Kidney (tissue), 14 donors: ENCODE measurements around the gene LMOD3. TPM values are rescaled to one million over a fixed set of nuclear protein-coding genes. Genes with fewer than 3 reads are reported as not detected.

Experiments used
- DNase-seq, 5 donors: peaks; one replicate each; pipeline ENCODE4 v3.0.0-alpha.2; 2013 to 2020
- FAIRE-seq: peaks from 2 replicates; lab custom pipeline; 2012; peaks lifted over from hg19 to GRCh38; lab: Jason Lieb, UNC
- H3K27ac ChIP-seq, 2 donors: one replicate each; pipeline ENCODE4 v1.7.0; 2013; ENCODE audit warnings: low read depth in 2 of 2, low read length in 2 of 2, inconsistent platforms in 1 of 2
- H3K27me3 ChIP-seq: one replicate; pipeline ENCODE4 v1.7.1; 2013; ENCODE audit warnings: low read length, inconsistent platforms; ENCODE audit not compliant: control insufficient read depth, insufficient read depth
- H3K36me3 ChIP-seq, 3 donors: one replicate each; pipeline versions ENCODE4 v1.7.0 to v1.7.1; 2013; ENCODE audit warnings: low read length in 3 of 3, control low read depth in 1 of 3, inconsistent platforms in 1 of 3; ENCODE audit not compliant: insufficient read depth in 3 of 3, control insufficient read depth in 2 of 3
- H3K4me1 ChIP-seq, 3 donors: one replicate each; pipeline versions ENCODE4 v1.7.0 to v1.7.1; 2013; ENCODE audit warnings: low read length in 3 of 3, inconsistent platforms in 1 of 3, low read depth in 1 of 3; ENCODE audit not compliant: control insufficient read depth in 2 of 3, insufficient read depth in 2 of 3
- H3K4me3 ChIP-seq, 3 donors: one replicate each; pipeline versions ENCODE4 v1.7.0 to v1.8.1; 2013; ENCODE audit warnings: low read length in 3 of 3, control low read depth in 1 of 3, inconsistent platforms in 1 of 3
- H3K9ac ChIP-seq, 3 donors: one replicate each; pipeline versions ENCODE4 v1.7.0 to v1.7.1; 2013; ENCODE audit warnings: low read length in 3 of 3, control low read depth in 1 of 3, inconsistent platforms in 1 of 3
- H3K9me3 ChIP-seq, 3 donors: one replicate each; pipeline versions ENCODE4 v1.7.0 to v1.7.1; 2013; ENCODE audit warnings: low read length in 3 of 3, control low read depth in 1 of 3, inconsistent platforms in 1 of 3; ENCODE audit not compliant: control insufficient read depth in 2 of 3, insufficient read depth in 1 of 3
- CTCF ChIP-seq: IDR thresholded peaks from 3 replicates; pipeline ENCODE4 v1.5.1; 2012; ENCODE audit warnings: mild to moderate bottlenecking, moderate library complexity, borderline replicate concordance; ENCODE audit not compliant: insufficient read depth; ENCODE audit errors: extremely low read depth
- intact Hi-C: fragments of 100-400 bp; cut with DNase I; formaldehyde crosslinking; loops from one replicate; pipeline ENCODE4 v1.11.1; 2022
- polyA plus RNA-seq: library from polyadenylated mRNA; stranded (reverse); fragments of 350-450 nt; fragmentation: Illumina TruSeq; extraction: RNeasy Lipid Tissue Mini Kit (QIAGEN cat#74804); gene quantifications from one replicate; pipeline ENCODE4 v1.2.3, GENCODE V29; 2014; ENCODE audit warnings: low read depth, low replicate concordance; ENCODE audit not compliant: insufficient read depth
- total RNA-seq: library from RNA; stranded (reverse); fragmentation: NEBNext Ultra II Directional; extraction: Animal tissue kit (Norgen Biotek cat#: 25700); gene quantifications from one replicate; pipeline ENCODE4 v1.2.1, GENCODE V29; 2021
- donor health status: control.
- donor health status: control.
- donor health status: control.
- donor health status: control.
- donor health status: control.
- donor health status: DM: yes; HTN: yes; CAD: no.
- donor health status: Normal renal cell carcinoma (clear cell type).

Gene LMOD3
- total and polyA plus RNA-seq, 2 donors from 2014 or later, result 0.09 to 0.28 TPM

DNA sequence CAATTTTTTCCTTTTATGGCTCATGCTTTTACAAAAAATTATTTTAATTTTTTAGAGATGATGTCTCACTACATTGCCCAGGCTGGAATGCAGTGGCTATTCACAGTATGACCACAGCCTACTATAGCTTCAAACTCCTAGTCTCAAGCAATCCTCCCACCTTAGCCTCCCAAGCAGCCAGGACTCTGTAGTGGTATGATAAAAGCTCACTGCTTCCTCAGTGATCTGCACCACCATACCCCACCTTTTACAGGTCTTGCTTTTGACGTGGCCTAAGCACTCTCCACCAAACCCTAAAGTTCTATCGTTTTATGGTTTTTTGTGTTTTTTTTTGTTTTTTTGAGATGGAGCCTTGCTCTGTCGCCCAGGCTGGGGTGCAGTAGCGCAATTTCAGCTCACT is 56.3 kb downstream of the LMOD3 start:
- no peaks in the 10 kb centered on the region for H3K27me3 ChIP-seq
- intact Hi-C loops, result no loop called here
- peaks cover 6 to 10% (median 7%) of the 10 kb centered on the region in 3 donors for H3K36me3 ChIP-seq
- DNase-seq (no peak), FAIRE-seq (no peak)
- no peak overlapping the region for H3K4me3 ChIP-seq
- TF ChIP-seq CTCF, result no peak
- no peak overlapping the region for H3K27ac ChIP-seq
- no peaks in the 10 kb centered on the region for H3K9me3 ChIP-seq
- H3K4me1 ChIP-seq, result no peaks in the 10 kb centered on the region
- no peak overlapping the region for H3K9ac ChIP-seq

DNA sequence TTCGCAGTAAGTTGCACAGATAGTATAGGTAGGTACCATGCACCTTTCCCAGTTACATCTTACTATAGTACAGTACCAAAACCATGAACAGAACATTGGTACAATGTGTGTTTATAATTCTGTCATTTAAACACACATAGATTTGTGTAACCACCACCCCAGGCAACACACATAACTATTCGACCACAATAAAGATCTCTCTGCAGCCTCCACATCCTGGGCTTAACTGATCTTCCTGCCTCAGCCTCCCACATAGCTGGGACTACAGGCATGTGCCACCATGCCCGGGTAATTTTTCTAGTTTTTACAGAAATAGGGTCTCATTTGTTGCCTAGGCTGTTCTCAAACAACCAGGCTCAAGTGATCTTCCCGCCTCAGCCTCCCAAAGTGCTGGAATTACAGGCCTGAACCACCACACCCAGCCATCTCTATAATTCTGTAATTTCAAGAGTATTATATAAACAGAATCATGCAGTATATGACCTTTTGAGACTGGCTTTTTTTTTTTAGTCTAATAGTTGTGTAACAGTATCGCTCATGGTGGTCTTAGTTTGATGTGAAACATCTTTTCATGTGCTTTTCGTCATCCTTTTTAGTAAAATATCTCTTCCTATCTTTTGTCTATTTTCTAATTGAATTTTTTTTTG is 57.0 kb downstream of the LMOD3 start:
- no peaks in the 10 kb centered on the region for H3K27me3 ChIP-seq
- FAIRE-seq, result no peak
- no peaks in the 10 kb centered on the region for H3K4me1 ChIP-seq
- DNase-seq, result no peak
- H3K9ac ChIP-seq, result no peak overlapping the region
- H3K27ac ChIP-seq, result no peak overlapping the region
- H3K9me3 ChIP-seq, result no peaks in the 10 kb centered on the region
- intact Hi-C loops, result no loop called here
- no peak overlapping the region for H3K4me3 ChIP-seq
- TF ChIP-seq CTCF, result no peak
- peaks cover 10 to 13% (median 11%) of the 10 kb centered on the region in 3 donors for H3K36me3 ChIP-seq

GRCh38 chr3:69063636-69064035 is 58.8 kb downstream of the LMOD3 start:
- Histone ChIP-seq H3K27ac (no peak overlapping the region), H3K9ac (no peak overlapping the region), H3K4me1 (no peaks in the 10 kb centered on the region), H3K9me3 (no peaks in the 10 kb centered on the region), H3K4me3 (no peak overlapping the region), H3K36me3 (peaks cover 19 to 25% (median 19%) of the 10 kb centered on the region in 3 donors), H3K27me3 (no peaks in the 10 kb centered on the region)
- DNase-seq (no peak), FAIRE-seq (no peak)
- no peak for TF ChIP-seq CTCF
- intact Hi-C loops, result no loop called here
